Activated CD4-positive, alpha-beta T cell treated with anti-CD3 and anti-CD28 coated beads, Interleukin-2, amount 50 U/mL, for 16 hours (primary cell): ENCODE data around the gene REL.

Source experiments
- DNase-seq: peaks from one replicate; pipeline ENCODE4 v3.0.0-alpha.2; 2020

Gene REL

DNA sequence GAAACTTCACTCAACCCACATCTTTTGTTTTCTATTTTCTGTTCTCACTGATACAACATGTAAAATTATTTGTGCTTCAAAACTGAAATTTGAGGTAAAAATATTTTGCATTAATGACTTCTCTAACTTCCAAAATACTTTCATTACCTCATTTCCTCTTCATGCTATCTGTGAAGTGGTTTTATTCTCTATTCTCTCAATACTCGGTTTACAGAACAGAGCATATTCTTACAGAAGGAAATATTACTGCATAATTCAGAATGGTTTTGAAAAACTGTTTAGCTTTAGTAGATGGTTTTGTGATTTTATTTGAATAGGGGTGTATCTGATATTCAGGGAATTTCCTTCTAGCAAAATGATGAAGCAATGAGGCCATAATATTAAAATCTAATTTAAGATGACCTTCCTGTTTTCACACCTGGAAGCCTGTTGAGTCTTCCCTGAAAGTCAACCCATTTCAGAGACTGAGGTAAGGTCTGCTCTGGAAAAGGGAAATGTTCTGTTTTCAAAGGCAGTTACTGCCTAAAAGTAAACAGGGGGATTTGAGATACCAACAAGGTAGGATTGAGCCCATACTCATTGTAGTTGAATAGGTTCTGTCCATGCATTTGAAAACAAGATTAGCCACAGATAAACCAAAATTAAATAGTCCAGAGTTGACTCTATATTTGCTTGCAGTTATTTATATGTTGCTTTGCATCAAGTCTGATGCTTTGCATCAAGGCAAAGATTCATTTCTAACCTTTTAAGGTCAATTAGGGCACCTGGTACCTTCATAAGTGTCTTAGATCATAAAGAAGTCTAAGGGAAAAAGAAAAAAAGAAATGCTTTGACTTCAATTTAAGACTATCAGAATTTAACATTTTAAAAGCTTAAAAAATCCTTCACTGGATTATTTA is 85.4 kb downstream of the REL start:
- DNase-seq: no peak

DNA sequence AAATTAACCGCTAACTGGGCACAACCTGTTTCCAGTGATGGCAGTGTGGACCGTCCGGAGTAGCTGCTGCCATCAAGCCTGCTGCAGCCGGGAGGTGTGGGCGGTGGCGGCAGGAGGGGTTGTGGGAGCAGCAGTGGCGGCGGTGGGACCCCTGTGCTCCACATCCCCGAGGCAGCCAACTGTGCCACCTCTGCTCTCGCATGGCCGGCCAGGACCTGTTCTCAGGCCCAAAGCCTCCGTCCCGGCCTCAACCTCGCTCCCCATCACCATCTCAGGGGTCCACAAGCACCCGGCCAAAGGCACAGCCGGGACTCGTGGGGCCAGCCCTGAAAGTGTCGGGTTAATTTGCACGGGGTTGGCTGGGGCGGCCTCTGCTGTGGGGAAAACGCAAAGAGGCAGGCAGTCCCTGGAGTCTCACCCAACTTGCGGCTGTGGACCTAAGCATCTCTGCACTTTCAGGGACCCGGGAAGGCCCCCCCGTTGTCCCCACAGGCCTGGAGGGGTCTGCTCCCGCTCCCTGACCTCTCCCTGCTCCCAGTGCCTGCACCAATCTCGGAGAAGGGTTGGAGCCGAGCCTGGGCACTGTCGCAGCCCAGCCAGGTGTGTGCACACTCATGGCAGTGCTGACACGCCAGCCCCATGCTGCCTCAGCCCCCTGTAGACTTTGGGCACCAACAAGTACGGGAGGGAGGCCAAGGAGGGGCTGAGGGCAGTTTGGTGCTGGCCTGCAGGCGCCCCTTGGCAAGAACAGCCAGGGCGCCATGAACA is 91.7 kb downstream of the REL start:
- DNase-seq: no peak

DNA sequence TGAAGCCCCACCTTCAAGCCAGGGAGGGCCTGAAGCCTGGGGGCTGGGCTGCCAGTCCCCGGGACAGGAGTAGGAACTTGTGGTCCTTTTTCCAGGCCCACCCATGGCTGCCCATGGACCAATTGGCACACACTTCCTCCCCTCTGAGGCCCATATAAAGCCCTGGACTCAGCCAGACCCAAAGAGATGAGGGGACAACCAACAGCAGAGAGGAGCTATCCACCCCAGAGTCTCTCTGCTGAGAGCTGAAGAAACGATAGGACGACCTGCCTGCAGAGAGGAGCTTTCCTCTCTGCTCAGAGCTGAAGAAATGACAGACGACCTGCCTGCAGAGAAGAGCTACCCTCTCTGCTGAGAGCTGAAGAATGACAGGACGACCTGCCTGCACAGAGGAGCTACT is 92.3 kb downstream of the REL start:
- no peak for DNase-seq

GRCh38 chr2:60974652-60975051 is 93.3 kb downstream of the REL start:
- DNase-seq: no peak
